HepG2 (cell line): ENCODE results near the gene MBLAC1. TPM values are rescaled to one million over a fixed set of nuclear protein-coding genes. Genes with fewer than 3 reads are reported as not detected.

ENCODE experiments used
- ATF3 ChIP-seq: sonication (generic); formaldehyde crosslinking; IDR thresholded peaks from 2 replicates; pipeline ENCODE4 v1.4.0; 2020; ENCODE audit warnings: missing genetic modification reagents
- CTCF ChIP-seq: sonication (generic); formaldehyde crosslinking; IDR thresholded peaks from 2 replicates; pipeline ENCODE4 v1.5.0; 2020; ENCODE audit warnings: mild to moderate bottlenecking, missing genetic modification reagents, moderate library complexity
- FOXA1 ChIP-seq, 2 experiments: fragments of 450-650 bp in 1 of 2; sonication (generic) in 1 of 2; formaldehyde crosslinking in 1 of 2; IDR thresholded peaks; 2 replicates each; pipeline versions ENCODE4 v1.4.0 to v1.6.1; 2016 to 2020; ENCODE audit warnings: missing genetic modification reagents in 1 of 2
- FOXP1 ChIP-seq, 2 experiments: fragments of 450-650 bp in 1 of 2; IDR thresholded peaks; 2 replicates each; pipeline ENCODE4 v1.6.1; 2017 to 2018; ENCODE audit warnings: antibody characterized with exemption in 1 of 2
- HHEX ChIP-seq: IDR thresholded peaks from 2 replicates; pipeline ENCODE4 v1.6.1; 2016; ENCODE audit warnings: control low read depth
- HIVEP1 ChIP-seq: sonication (generic); formaldehyde crosslinking; IDR thresholded peaks from 2 replicates; pipeline ENCODE4 v1.4.0; 2020; ENCODE audit warnings: mild to moderate bottlenecking, missing genetic modification reagents
- HOXD1 ChIP-seq: sonication (generic); formaldehyde crosslinking; IDR thresholded peaks from 2 replicates; pipeline ENCODE4 v1.5.0; 2020; ENCODE audit warnings: missing genetic modification reagents
- JUN ChIP-seq: sonication (generic); formaldehyde crosslinking; IDR thresholded peaks from 2 replicates; pipeline ENCODE4 v1.4.0; 2020; ENCODE audit warnings: mild to moderate bottlenecking, missing genetic modification reagents
- MAZ ChIP-seq, 2 experiments: sonication (generic) in 1 of 2; formaldehyde crosslinking in 1 of 2; IDR thresholded peaks; 2 replicates each; pipeline versions ENCODE4 v1.5.0 to v1.6.1; 2012 to 2020; ENCODE audit warnings: low read depth in 2 of 2, mild to moderate bottlenecking in 2 of 2, borderline replicate concordance in 1 of 2, improper control_type of control experiment in 1 of 2, low read length in 1 of 2, missing genetic modification reagents in 1 of 2, moderate library complexity in 1 of 2
- MYC ChIP-seq: sonication (generic); formaldehyde crosslinking; IDR thresholded peaks from 2 replicates; pipeline ENCODE4 v1.9.0; 2021; ENCODE audit warnings: missing genetic modification reagents, borderline replicate concordance
- NR2F6 ChIP-seq, 2 experiments: IDR thresholded peaks; 2 replicates each; pipeline ENCODE4 v1.6.1; 2016; ENCODE audit warnings: antibody characterized with exemption in 1 of 2, mild to moderate bottlenecking in 1 of 2
- RFXAP ChIP-seq: sonication (generic); formaldehyde crosslinking; IDR thresholded peaks from 2 replicates; pipeline ENCODE4 v1.4.0; 2020; ENCODE audit warnings: missing genetic modification reagents, borderline replicate concordance
- TBX2 ChIP-seq: sonication (generic); formaldehyde crosslinking; IDR thresholded peaks from 2 replicates; pipeline ENCODE4 v1.5.0; 2020; ENCODE audit warnings: missing genetic modification reagents, mild to moderate bottlenecking, borderline replicate concordance
- YEATS2 ChIP-seq: sonication (generic); formaldehyde crosslinking; IDR thresholded peaks from 2 replicates; pipeline ENCODE4 v1.4.0; 2020; ENCODE audit warnings: missing genetic modification reagents, borderline replicate concordance
- ZFP62 ChIP-seq: sonication (generic); formaldehyde crosslinking; IDR thresholded peaks from 2 replicates; pipeline ENCODE4 v1.4.0; 2020; ENCODE audit warnings: missing genetic modification reagents
- polyA plus RNA-seq, 8 experiments: library from polyadenylated mRNA; depleted of rRNA in 3 of 8; stranded (reverse) in 7 of 8; unstranded in 1 of 8; fragments of >200 nt; fragmentation: Illumina TruSeq in 4 of 8; extraction: Trizol in 4 of 8; gene quantifications; 2 replicates each; pipeline versions ENCODE4 v1.2.1 to v1.2.3, GENCODE V29; 2011 to 2016; ENCODE audit warnings: low read depth in 4 of 8, missing spikeins in 1 of 8, mixed read lengths in 1 of 8; ENCODE audit not compliant: insufficient read depth in 1 of 8
- total RNA-seq, 5 experiments: library from RNA; depleted of rRNA; stranded (reverse); fragments of >200 nt; fragmentation: Illumina TruSeq; extraction: Trizol; gene quantifications; 2 replicates each; pipeline ENCODE4 v1.2.3, GENCODE V29; 2016; ENCODE audit warnings: low read depth in 1 of 5
- TF ChIP-seq, protein P1 (sequence below): sonication (generic); formaldehyde crosslinking; IDR thresholded peaks from 2 replicates; pipeline ENCODE4 v1.8.0; 2022; ENCODE audit warnings: low read depth, missing genetic modification reagents
- TF ChIP-seq, protein P2 (sequence below): sonication (generic); formaldehyde crosslinking; IDR thresholded peaks from 2 replicates; pipeline ENCODE4 v1.4.0; 2020; ENCODE audit warnings: low read depth, missing genetic modification reagents
- TF ChIP-seq, protein P3 (sequence below): sonication (generic); formaldehyde crosslinking; IDR thresholded peaks from 2 replicates; pipeline ENCODE4 v1.4.0; 2020; ENCODE audit warnings: missing genetic modification reagents

Gene MBLAC1
- total and polyA plus RNA-seq, 2 of the 13 experiments (the other 11 are each of a cell fraction or from before 2014, with no cell fraction given): 0.79 to 2.1 TPM

DNA sequence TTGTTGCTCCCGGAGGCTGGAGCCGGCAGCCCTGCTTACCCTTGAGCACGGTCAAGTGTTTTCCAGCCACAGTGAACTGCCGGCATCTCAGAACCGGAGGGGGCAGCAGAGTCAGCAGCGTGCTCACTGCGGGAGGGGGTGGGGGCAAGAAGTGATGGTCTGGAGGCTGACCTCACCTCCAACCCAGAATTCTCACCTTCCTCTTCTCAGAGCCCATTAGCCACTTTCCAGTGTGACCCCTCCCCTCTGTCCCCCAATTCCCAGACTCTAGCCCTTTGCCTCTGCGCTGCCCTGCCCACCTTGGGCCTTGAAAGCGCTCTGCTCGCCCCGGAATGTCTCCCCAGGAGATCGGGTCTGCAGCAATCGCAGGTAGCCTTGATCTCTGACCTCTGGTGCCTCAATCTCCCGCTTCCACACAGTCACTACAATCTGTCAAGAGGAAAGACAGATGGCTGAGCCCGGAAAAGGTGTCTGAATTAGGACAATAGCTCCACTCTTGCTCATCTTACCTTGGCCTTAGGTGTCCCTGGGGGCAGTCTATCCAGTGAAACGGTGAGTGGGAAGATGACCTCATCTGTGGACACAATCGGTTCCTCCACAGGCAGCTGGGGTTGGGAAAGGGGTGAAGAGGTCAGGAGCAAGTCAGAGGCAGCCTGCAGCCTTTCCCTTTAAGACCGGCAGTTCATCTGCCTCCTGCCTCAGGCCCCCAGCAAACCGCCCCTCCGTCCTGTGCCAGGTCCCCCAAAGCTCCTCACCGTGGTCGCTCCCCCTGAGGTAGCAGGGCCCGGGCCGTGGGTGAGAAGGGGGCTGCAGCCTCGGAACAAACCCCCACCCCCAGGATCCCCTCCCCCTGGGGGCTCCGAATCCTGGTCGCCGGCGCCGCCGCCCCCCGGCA, 30.8 kb downstream of the MBLAC1 start (continued):
- TF ChIP-seq, protein P1, sequence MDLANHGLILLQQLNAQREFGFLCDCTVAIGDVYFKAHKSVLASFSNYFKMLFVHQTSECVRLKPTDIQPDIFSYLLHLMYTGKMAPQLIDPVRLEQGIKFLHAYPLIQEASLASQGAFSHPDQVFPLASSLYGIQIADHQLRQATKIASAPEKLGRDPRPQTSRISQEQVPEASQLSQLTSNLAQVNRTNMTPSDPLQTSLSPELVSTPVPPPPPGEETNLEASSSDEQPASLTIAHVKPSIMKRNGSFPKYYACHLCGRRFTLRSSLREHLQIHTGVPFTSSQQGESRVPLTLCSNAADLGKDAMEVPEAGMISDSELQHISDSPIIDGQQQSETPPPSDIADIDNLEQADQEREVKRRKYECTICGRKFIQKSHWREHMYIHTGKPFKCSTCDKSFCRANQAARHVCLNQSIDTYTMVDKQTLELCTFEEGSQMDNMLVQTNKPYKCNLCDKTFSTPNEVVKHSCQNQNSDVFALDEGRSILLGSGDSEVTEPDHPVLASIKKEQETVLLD: peak; percentile 92
- TF ChIP-seq ZFP62 (CRISPR knock-in tag) (no peak), FOXA1 (IDR thresholded peaks at IDR 0.05) (no peak), FOXA1 (CRISPR knock-in tag; IDR thresholded peaks at IDR 0.05) (peak; percentile 81), HHEX (CRISPR knock-in tag) (peak; percentile 30; the same call in 1 of the 2 replicates), TBX2 (CRISPR knock-in tag) (peak; percentile 69; the same call in 1 of the 2 replicates), HOXD1 (0 out of 2 replicates have a peak, but pooled peaks have one; percentile 38), RFXAP (0 out of 2 replicates have a peak, but pooled peaks have one; percentile 20), MYC (CRISPR knock-in tag) (peak; percentile 17; the same call in 1 of the 2 replicates), HIVEP1 (CRISPR knock-in tag) (no peak), NR2F6 (IDR thresholded peaks at IDR 0.05) (peak; percentile 94), NR2F6 (CRISPR knock-in tag; IDR thresholded peaks at IDR 0.05) (peak; percentile 96), FOXP1 (IDR thresholded peaks at IDR 0.05) (no peak), FOXP1 (CRISPR knock-in tag; IDR thresholded peaks at IDR 0.05) (peak; percentile 37; the same call in 1 of the 2 replicates), JUN (peak; percentile 74; the same call in 1 of the 2 replicates), CTCF (CRISPR knock-in tag) (peak; percentile 18; the same call in 1 of the 2 replicates), MAZ (IDR thresholded peaks at IDR 0.05; ENCODE audit: borderline replicate concordance, low read depth, low read length) (peak; percentile 78; the same call in 1 of the 2 replicates), MAZ (CRISPR knock-in tag; IDR thresholded peaks at IDR 0.05; ENCODE audit: low read depth) (no peak), ATF3 (CRISPR knock-in tag) (peak; percentile 93), YEATS2 (CRISPR knock-in tag) (peak; percentile 18; the same call in 1 of the 2 replicates)
- TF ChIP-seq, protein P2, sequence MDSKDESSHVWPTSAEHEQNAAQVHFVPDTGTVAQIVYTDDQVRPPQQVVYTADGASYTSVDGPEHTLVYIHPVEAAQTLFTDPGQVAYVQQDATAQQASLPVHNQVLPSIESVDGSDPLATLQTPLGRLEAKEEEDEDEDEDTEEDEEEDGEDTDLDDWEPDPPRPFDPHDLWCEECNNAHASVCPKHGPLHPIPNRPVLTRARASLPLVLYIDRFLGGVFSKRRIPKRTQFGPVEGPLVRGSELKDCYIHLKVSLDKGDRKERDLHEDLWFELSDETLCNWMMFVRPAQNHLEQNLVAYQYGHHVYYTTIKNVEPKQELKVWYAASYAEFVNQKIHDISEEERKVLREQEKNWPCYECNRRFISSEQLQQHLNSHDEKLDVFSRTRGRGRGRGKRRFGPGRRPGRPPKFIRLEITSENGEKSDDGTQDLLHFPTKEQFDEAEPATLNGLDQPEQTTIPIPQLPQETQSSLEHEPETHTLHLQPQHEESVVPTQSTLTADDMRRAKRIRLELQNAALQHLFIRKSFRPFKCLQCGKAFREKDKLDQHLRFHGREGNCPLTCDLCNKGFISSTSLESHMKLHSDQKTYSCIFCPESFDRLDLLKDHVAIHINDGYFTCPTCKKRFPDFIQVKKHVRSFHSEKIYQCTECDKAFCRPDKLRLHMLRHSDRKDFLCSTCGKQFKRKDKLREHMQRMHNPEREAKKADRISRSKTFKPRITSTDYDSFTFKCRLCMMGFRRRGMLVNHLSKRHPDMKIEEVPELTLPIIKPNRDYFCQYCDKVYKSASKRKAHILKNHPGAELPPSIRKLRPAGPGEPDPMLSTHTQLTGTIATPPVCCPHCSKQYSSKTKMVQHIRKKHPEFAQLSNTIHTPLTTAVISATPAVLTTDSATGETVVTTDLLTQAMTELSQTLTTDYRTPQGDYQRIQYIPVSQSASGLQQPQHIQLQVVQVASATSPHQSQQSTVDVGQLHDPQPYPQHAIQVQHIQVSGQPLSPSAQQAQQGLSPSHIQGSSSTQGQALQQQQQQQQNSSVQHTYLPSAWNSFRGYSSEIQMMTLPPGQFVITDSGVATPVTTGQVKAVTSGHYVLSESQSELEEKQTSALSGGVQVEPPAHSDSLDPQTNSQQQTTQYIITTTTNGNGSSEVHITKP: 0 out of 2 replicates have a peak, but pooled peaks have one; percentile 12
- TF ChIP-seq, protein P3, sequence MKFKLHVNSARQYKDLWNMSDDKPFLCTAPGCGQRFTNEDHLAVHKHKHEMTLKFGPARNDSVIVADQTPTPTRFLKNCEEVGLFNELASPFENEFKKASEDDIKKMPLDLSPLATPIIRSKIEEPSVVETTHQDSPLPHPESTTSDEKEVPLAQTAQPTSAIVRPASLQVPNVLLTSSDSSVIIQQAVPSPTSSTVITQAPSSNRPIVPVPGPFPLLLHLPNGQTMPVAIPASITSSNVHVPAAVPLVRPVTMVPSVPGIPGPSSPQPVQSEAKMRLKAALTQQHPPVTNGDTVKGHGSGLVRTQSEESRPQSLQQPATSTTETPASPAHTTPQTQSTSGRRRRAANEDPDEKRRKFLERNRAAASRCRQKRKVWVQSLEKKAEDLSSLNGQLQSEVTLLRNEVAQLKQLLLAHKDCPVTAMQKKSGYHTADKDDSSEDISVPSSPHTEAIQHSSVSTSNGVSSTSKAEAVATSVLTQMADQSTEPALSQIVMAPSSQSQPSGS (CRISPR knock-in tag): peak; percentile 96
